GM23338 (cell line): ENCODE results near the gene VIP. TPM values are rescaled to one million over a fixed set of nuclear protein-coding genes. Genes with fewer than 3 reads are reported as not detected.
A peak's percentile ranks its signal among the peaks of the same experiment; 100 is the strongest.

Experiments
- ATAC-seq: fragments of 200-7000 bp; cut with Tn5 transposase; 3 replicates; pipeline ENCODE4 v1.9.1; 2020
- DNase-seq: peaks from one replicate; pipeline ENCODE4 v3.0.0-alpha.2; 2015; ENCODE audit warnings: low spot score
- H2AFZ ChIP-seq: fragments of 200-600 bp; sonication (generic); 2 replicates; pipeline ENCODE4 v1.8.0; 2016; ENCODE audit warnings: antibody characterized with exemption, mild to moderate bottlenecking, moderate library complexity
- H3F3A ChIP-seq: fragments of 200-600 bp; sonication (generic); replicated peaks from 2 replicates; pipeline ENCODE4 v1.8.0; 2017; ENCODE audit warnings: antibody characterized with exemption, mixed run types, low read depth
- H3K27ac ChIP-seq: fragments of 200-600 bp; sonication (generic); 2 replicates; pipeline ENCODE4 v1.6.1; 2016; ENCODE audit warnings: low read depth
- H3K27me3 ChIP-seq: fragments of 200-600 bp; sonication (generic); 2 replicates; pipeline ENCODE4 v1.8.0; 2016; ENCODE audit warnings: mild to moderate bottlenecking, mixed run types, moderate library complexity; ENCODE audit not compliant: insufficient read depth
- H3K36me3 ChIP-seq: fragments of 200-600 bp; sonication (generic); 2 replicates; pipeline ENCODE4 v1.8.0; 2016; ENCODE audit warnings: mild to moderate bottlenecking; ENCODE audit not compliant: insufficient read depth
- H3K4me1 ChIP-seq: fragments of 200-600 bp; sonication (generic); 2 replicates; pipeline ENCODE4 v1.8.0; 2016; ENCODE audit warnings: mild to moderate bottlenecking, moderate library complexity; ENCODE audit not compliant: insufficient read depth
- H3K4me2 ChIP-seq: fragments of 200-600 bp; sonication (generic); 2 replicates; pipeline ENCODE4 v1.7.1; 2017; ENCODE audit warnings: mixed run types
- H3K4me3 ChIP-seq: fragments of 200-600 bp; sonication (generic); 2 replicates; pipeline ENCODE4 v1.6.1; 2016; ENCODE audit warnings: mixed run types
- H3K79me2 ChIP-seq: fragments of 200-600 bp; sonication (generic); replicated peaks from 2 replicates; pipeline ENCODE4 v1.8.0; 2017; ENCODE audit warnings: mild to moderate bottlenecking; ENCODE audit not compliant: insufficient read depth
- H3K9me2 ChIP-seq: fragments of 200-600 bp; sonication (generic); 2 replicates; pipeline ENCODE4 v1.8.0; 2017; ENCODE audit not compliant: insufficient read depth
- H4K20me1 ChIP-seq: fragments of 200-600 bp; sonication (generic); replicated peaks from 2 replicates; pipeline ENCODE4 v1.8.0; 2017; ENCODE audit warnings: mild to moderate bottlenecking; ENCODE audit not compliant: insufficient read depth
- H3K27ac Mint-ChIP-seq: 2 replicates; pipeline ENCODE4 v1.8.0; 2020; ENCODE audit warnings: inconsistent platforms, mild to moderate bottlenecking, moderate library complexity, mixed read lengths
- H3K27me3 Mint-ChIP-seq: 3 replicates; pipeline ENCODE4 v1.8.0; 2022; ENCODE audit warnings: low read depth, mild to moderate bottlenecking, moderate library complexity, mixed read lengths, inconsistent platforms; ENCODE audit not compliant: insufficient read depth, poor library complexity
- H3K36me3 Mint-ChIP-seq: 3 replicates; pipeline ENCODE4 v1.8.0; 2021; ENCODE audit warnings: low read depth, mild to moderate bottlenecking, inconsistent platforms, moderate library complexity, mixed read lengths
- H3K4me1 Mint-ChIP-seq: 3 replicates; pipeline ENCODE4 v1.8.0; 2020; ENCODE audit warnings: mild to moderate bottlenecking, inconsistent platforms, mixed read lengths
- H3K4me3 Mint-ChIP-seq: 3 replicates; pipeline ENCODE4 v1.8.0; 2021; ENCODE audit warnings: moderate library complexity, mild to moderate bottlenecking, inconsistent platforms, mixed read lengths
- H3K9me3 Mint-ChIP-seq: 3 replicates; pipeline ENCODE4 v1.8.0; 2020; ENCODE audit warnings: moderate library complexity, mild to moderate bottlenecking, inconsistent platforms, mixed read lengths
- CTCF ChIP-seq, 2 experiments: fragments of 200-600 bp in 1 of 2; sonication (generic) in 1 of 2; conservative IDR thresholded peaks; 2 replicates each; pipeline versions ENCODE4 v1.5.1 to v1.6.1; 2016 to 2017; ENCODE audit warnings: antibody characterized with exemption in 2 of 2, low read depth in 2 of 2, mild to moderate bottlenecking in 2 of 2, moderate library complexity in 1 of 2
- EZH2phosphoT487 ChIP-seq: fragments of 200-600 bp; sonication (generic); IDR thresholded peaks from one replicate; pipeline ENCODE4 v1.8.1; 2018; ENCODE audit warnings: antibody characterized with exemption; ENCODE audit not compliant: unreplicated experiment
- JUNB ChIP-seq: IDR thresholded peaks from one replicate; pipeline ENCODE4 v1.6.1; 2016; ENCODE audit warnings: antibody characterized with exemption; ENCODE audit not compliant: unreplicated experiment
- NANOG ChIP-seq: IDR thresholded peaks from 2 replicates; pipeline ENCODE4 v1.6.1; 2016; ENCODE audit warnings: antibody characterized with exemption, borderline replicate concordance
- REST ChIP-seq: IDR thresholded peaks from one replicate; pipeline ENCODE4 v1.6.1; 2018; ENCODE audit warnings: antibody characterized with exemption; ENCODE audit not compliant: unreplicated experiment
- STAT1 ChIP-seq: IDR thresholded peaks from one replicate; pipeline ENCODE4 v1.6.1; 2016; ENCODE audit warnings: antibody characterized with exemption; ENCODE audit not compliant: unreplicated experiment
- polyA plus RNA-seq: library from polyadenylated mRNA; unstranded; fragments of >200 nt; fragmentation: Nextera tagmentation; extraction: Ambion mirVana; gene quantifications from 2 replicates; pipeline ENCODE4 v1.2.1, GENCODE V29; 2016
- total RNA-seq: library from RNA; depleted of rRNA; stranded (reverse); fragments of >200 nt; shearing (Covaris generic); gene quantifications from 2 replicates; pipeline ENCODE4 v1.2.3, GENCODE V29; 2014

The VIP gene
- total and polyA plus RNA-seq, 2 experiments from 2014 or later, result not detected

- Mint-ChIP-seq H3K9me3 (peaks cover 3% of the 10 kb centered on the region; the same call in 1 of the 3 replicates), H3K36me3 (no peaks in the 10 kb centered on the region), H3K27me3 (peaks cover 1% of the 10 kb centered on the region), H3K4me3 (no peak overlapping the region), H3K4me1 (peaks cover 9% of the 10 kb centered on the region), H3K27ac (no peak overlapping the region)
- Histone ChIP-seq H3K36me3 (no peaks in the 10 kb centered on the region), H3K79me2 (no peaks in the 10 kb centered on the region), H3K9me2 (no peaks in the 10 kb centered on the region), H3K27me3 (no peaks in the 10 kb centered on the region), H3K4me3 (no peak overlapping the region), H3K4me2 (no peak overlapping the region), H2AFZ (no peak overlapping the region), H3K4me1 (peaks cover 15% of the 10 kb centered on the region), H3F3A (no peaks in the 10 kb centered on the region), H3K27ac (no peak overlapping the region), H4K20me1 (no peaks in the 10 kb centered on the region)
- no peak for DNase-seq
- TF ChIP-seq REST (no peak), STAT1 (no peak), NANOG (no peak)
- no peak for ATAC-seq
Measured at GRCh38 chr6:152705327-152705726, 45.3 kb upstream of the VIP start.

- H3K27me3 ChIP-seq, result no peaks in the 10 kb centered on the region
- no peak overlapping the region for H3K27ac ChIP-seq
- H3F3A ChIP-seq, result no peaks in the 10 kb centered on the region
- Mint-ChIP-seq H3K36me3 (peaks cover 6% of the 10 kb centered on the region; the same call in 1 of the 3 replicates), H3K27ac (no peak overlapping the region), H3K4me3 (no peak overlapping the region), H3K4me1 (peaks cover 9% of the 10 kb centered on the region), H3K27me3 (peaks cover 2% of the 10 kb centered on the region), H3K9me3 (peaks cover 12% of the 10 kb centered on the region; the same call in 2 of the 3 replicates)
- no peaks in the 10 kb centered on the region for H3K36me3 ChIP-seq
- no peak overlapping the region for H2AFZ ChIP-seq
- TF ChIP-seq EZH2phosphoT487, result no peak
- no peak for TF ChIP-seq JUNB
- TF ChIP-seq CTCF (conservative IDR thresholded peaks at IDR 0.05; ENCODE audit: low read depth in 2 of 2), result peak; percentile 44 to 52
- H3K9me2 ChIP-seq, result no peaks in the 10 kb centered on the region
- ATAC-seq (no peak), DNase-seq (no peak)
- H3K4me3 ChIP-seq, result no peak overlapping the region
- H3K4me1 ChIP-seq, result no peaks in the 10 kb centered on the region; the same call in 1 of the 2 replicates
- no peaks in the 10 kb centered on the region for H4K20me1 ChIP-seq
- no peaks in the 10 kb centered on the region for H3K79me2 ChIP-seq
- no peak overlapping the region for H3K4me2 ChIP-seq
Measured at GRCh38 chr6:152716322-152716721, 34.3 kb upstream of the VIP start.
